Left lung (tissue), 10 donors: ENCODE data around the gene MAPK8IP3. TPM values are rescaled to one million over a fixed set of nuclear protein-coding genes. Genes with fewer than 3 reads are reported as not detected.

Source experiments
- ATAC-seq: fragments of 200-7000 bp; cut with Tn5 transposase; one replicate; pipeline ENCODE4 v1.9.1; 2020; ENCODE audit warnings: moderate library complexity
- DNase-seq, 4 donors: peaks; one replicate each; pipeline ENCODE4 v3.0.0-alpha.2; 2013 to 2020
- H3K27ac ChIP-seq, 2 donors: fragments of 200-600 bp; sonication (generic) in 1 of 2; one replicate each; pipeline versions ENCODE4 v1.5.0 to v1.8.0; 2020 to 2021
- H3K27me3 ChIP-seq, 2 donors: fragments of 200-600 bp; sonication (generic) in 1 of 2; one replicate each; pipeline versions ENCODE4 v1.5.0 to v1.8.0; 2020 to 2021
- H3K36me3 ChIP-seq, 2 donors: fragments of 200-600 bp; sonication (generic) in 1 of 2; one replicate each; pipeline versions ENCODE4 v1.5.0 to v1.8.0; 2020 to 2021
- H3K4me1 ChIP-seq, 2 donors: fragments of 200-600 bp; one replicate each; pipeline ENCODE4 v1.8.0; 2021
- H3K4me3 ChIP-seq, 2 donors: fragments of 200-600 bp; sonication (generic) in 1 of 2; one replicate each; pipeline versions ENCODE4 v1.5.0 to v1.8.0; 2020 to 2021; ENCODE audit warnings: mild to moderate bottlenecking in 1 of 2
- H3K9me3 ChIP-seq, 2 donors: fragments of 200-600 bp; sonication (generic) in 1 of 2; one replicate each; pipeline versions ENCODE4 v1.5.0 to v1.8.0; 2020 to 2021
- CTCF ChIP-seq, 2 donors: fragments of 200-600 bp; sonication (generic) in 1 of 2; IDR thresholded peaks; one replicate each; pipeline versions ENCODE4 v1.5.0 to v1.8.0; 2021; ENCODE audit warnings: antibody characterized with exemption in 2 of 2
- intact Hi-C, 2 donors: fragments of 100-400 bp; cut with DNase I; formaldehyde crosslinking; loops; one replicate each; pipeline versions ENCODE4 v1.11.2 to v1.14.2; 2022
- polyA plus RNA-seq, 6 donors: library from polyadenylated mRNA; unstranded; fragments of 120-200 nt; gene quantifications; one replicate each; pipeline ENCODE4 v1.2.1, GENCODE V29; 2013; ENCODE audit not compliant: insufficient read length in 6 of 6
- total RNA-seq, 2 donors: library from RNA; stranded (reverse); fragmentation: NEBNext Ultra II Directional; extraction: Animal tissue kit (Norgen Biotek cat#: 25700); gene quantifications; one replicate each; pipeline ENCODE4 v1.2.1, GENCODE V29; 2021
- donor health status: DM: no; HTN: yes; CAD: no.
- donor health status: DM: no; HTN: no; CAD: no.

MAPK8IP3 gene
- total and polyA plus RNA-seq, 8 donors, result 48.1 to 85.9 (median 64.0) TPM

- intact Hi-C loops, result no loop called here
- ATAC-seq, result peak; percentile 98
Observed at GRCh38 chr16:1677942-1678499, 28.0 kb upstream of the MAPK8IP3 start, which contains the start of gene JPT2. Gene JPT2 (plus strand): TSS chr16:1678279. CDS start chr16:1678313, 34 bp downstream.

GRCh38 chr16:1678500-1679098, 27.4 kb upstream of the MAPK8IP3 start:
- Histone ChIP-seq H3K27me3 (no peaks in the 10 kb centered on the region), H3K27ac (peak overlapping the region; percentile 33 to 69), H3K36me3 (peaks cover 0 to 29% of the 10 kb centered on the region in 2 donors), H3K9me3 (no peaks in the 10 kb centered on the region), H3K4me3 (peak overlapping the region; percentile 58 to 83), H3K4me1 (peaks cover 5 to 22% of the 10 kb centered on the region in 2 donors)
- ATAC-seq (peak; percentile 42), DNase-seq (peak in 3 of 4 donors; percentile 9 to 46 (median 17))
- intact Hi-C loops, result no loop called here
- no peak for TF ChIP-seq CTCF (IDR thresholded peaks at IDR 0.05)

More at GRCh38 chr16:1677942-1678499, 28.0 kb upstream of the MAPK8IP3 start, which contains the start of gene JPT2:
- no peak for TF ChIP-seq CTCF (IDR thresholded peaks at IDR 0.05)
- Histone ChIP-seq H3K4me3 (peak within 1 kb of the TSS; percentile 58 to 83), H3K27me3 (no peaks in the 10 kb centered on the region), H3K9me3 (no peaks in the 10 kb centered on the region), H3K27ac (peak within 1 kb of the TSS; percentile 33 to 69), H3K4me1 (peaks cover 5 to 22% of the 10 kb centered on the region in 2 donors), H3K36me3 (peaks cover 0 to 29% of the 10 kb centered on the region in 2 donors)
- DNase-seq, result peak; percentile 93 to 98 (median 96)

GRCh38 chr16:1680361-1680760, 25.6 kb upstream of the MAPK8IP3 start:
- no peaks in the 10 kb centered on the region for H3K27me3 ChIP-seq
- H3K9me3 ChIP-seq, result no peaks in the 10 kb centered on the region
- peaks cover 5 to 22% of the 10 kb centered on the region in 2 donors for H3K4me1 ChIP-seq
- DNase-seq (no peak), ATAC-seq (no peak)
- TF ChIP-seq CTCF (IDR thresholded peaks at IDR 0.05), result no peak
- intact Hi-C loops, result no loop called here
- peaks cover 0 to 25% of the 10 kb centered on the region in 2 donors for H3K36me3 ChIP-seq
- no peak overlapping the region for H3K4me3 ChIP-seq
- no peak overlapping the region for H3K27ac ChIP-seq

DNA sequence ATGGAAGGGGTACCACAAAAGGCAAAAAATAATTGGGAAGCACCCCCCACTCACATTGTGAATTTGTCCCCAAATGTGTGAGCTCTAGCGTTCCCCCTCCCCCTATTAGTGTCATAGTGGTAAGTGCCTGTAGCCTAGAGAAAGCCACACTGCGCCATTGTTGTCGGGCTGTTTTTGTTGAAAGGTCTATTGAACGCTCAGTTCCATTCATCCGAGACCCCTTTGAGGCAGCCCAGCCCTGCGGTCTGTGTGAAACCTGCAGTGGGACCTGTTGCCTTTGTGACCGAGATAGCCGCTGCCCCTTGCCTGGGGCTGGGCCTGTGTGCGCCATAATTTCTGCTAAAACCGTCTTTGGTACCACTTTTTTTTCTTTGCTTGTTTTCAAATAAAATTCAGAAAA, 25.0 kb upstream of the MAPK8IP3 start:
- TF ChIP-seq CTCF (IDR thresholded peaks at IDR 0.05), result no peak
- Histone ChIP-seq H3K9me3 (no peaks in the 10 kb centered on the region), H3K4me1 (peaks cover 5 to 22% of the 10 kb centered on the region in 2 donors), H3K27me3 (no peaks in the 10 kb centered on the region), H3K4me3 (no peak overlapping the region), H3K36me3 (peaks cover 0 to 25% of the 10 kb centered on the region in 2 donors), H3K27ac (no peak overlapping the region)
- intact Hi-C loops, result no loop called here
- DNase-seq (no peak), ATAC-seq (no peak)
